ENCODE results near the gene EPS15.

EPS15 gene

DNA sequence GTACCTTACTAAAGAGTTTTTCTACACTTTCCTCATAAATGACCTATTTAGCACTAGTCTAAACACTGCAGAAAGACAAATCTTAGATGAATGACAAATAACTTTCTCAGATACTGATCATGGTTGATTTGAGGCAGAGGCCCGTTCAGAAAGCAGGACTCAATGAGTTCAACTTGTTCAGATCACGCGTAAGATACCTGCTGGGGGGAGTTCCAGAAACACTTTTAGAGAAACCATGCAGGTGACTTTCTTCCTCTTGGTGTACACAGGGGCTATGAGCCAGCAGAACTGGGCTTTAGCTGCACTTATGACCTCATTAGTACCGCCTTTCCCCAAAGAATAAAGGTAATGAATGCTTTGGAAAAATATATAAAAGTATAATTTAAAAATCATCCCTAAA lies 149.9 kb downstream of the EPS15 start:
- DNase-seq, result no peak

DNA sequence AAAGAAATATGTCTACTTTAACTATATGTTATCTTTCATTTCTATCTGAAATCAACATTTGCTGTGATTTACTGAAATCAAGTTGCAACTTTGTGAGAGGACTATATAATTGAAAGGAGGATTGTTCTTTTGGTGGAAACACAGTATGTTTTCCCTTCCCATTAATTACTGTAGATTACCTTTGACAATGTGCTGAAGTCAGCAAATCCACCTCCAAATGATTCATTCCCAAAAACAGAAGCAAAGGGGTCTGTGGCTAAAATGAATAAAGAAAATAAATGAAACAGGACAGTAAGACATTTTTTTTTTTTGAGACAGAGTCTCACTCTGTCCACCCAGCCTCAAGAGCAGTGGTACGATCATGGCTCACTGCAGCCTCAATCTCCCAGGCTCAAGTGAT lies 153.3 kb downstream of the EPS15 start:
- DNase-seq, result no peak

DNA sequence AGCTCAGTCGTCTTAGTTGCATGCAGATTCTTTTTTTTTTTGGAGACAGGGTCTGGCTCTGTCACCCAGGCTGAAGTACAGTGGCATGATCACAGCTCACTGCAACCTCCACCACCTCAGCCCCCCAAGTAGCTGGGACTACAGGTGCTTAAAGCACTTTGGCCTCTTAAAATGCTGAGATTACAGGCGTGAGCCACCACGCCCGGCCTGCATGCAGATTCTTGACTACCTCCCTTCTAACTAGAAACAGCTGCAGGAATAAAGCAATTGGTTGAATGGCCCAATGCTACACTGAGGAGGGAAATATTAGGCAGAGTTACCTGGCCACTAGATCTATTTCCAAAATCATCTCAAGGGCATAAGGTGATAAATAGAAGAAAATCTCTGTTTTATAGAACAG lies 159.2 kb downstream of the EPS15 start:
- no peak for DNase-seq

DNA sequence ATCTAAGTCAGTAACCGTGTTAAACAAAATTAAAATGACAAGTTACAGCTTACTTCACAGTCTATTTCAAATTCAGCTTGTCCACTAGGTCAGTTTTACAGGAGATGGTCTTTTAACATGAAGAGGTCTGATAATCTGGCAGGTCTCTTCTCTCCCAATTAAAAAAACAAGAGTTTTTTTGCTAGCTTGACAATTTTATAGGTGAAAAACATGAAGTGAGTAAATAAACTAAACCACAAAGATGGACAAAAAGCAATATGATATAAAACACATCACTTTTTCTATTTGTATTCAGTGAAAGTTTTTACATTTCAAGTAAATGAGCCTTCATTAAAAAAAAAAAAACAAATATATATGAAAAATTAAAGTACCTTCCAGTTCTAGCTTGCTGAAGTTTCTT lies 163.7 kb downstream of the EPS15 start:
- no peak for DNase-seq

DNA sequence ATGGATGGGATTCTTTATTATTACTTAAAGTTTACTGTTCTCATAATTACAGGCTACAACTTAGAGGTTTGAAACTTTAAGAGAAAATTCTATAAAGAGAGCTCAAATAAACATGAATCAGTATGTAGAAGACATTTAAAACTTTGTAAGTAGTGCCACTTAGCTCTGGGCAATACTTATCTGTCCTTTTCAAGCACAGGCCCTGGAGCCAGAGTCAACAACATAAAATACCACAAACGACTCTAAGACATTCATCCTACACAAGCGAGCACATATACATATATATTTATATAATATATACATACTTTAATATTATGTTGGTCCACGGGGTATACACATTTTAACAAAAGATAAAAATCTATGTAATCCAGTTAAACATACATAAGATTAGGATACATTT lies 164.7 kb downstream of the EPS15 start:
- no peak for DNase-seq

DNA sequence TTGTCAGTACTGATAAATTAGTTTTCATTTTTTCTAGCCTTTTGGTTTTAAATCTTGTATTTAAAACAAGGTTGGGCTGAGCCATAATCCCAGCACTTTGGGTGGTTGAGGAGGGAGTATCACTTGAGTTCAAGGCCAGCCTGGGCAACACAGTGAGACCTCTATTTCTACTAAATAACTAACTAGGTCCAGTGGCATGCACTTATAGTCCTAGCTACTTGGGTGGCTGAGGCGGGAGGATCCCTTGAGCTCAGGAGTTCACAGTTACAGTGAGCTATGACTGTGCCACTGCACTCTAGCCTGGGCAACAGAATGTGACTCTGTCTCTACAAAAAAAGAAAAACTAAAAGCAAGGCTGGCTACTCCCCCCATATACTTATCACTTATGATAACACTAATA lies 167.2 kb downstream of the EPS15 start:
- no peak for DNase-seq

DNA sequence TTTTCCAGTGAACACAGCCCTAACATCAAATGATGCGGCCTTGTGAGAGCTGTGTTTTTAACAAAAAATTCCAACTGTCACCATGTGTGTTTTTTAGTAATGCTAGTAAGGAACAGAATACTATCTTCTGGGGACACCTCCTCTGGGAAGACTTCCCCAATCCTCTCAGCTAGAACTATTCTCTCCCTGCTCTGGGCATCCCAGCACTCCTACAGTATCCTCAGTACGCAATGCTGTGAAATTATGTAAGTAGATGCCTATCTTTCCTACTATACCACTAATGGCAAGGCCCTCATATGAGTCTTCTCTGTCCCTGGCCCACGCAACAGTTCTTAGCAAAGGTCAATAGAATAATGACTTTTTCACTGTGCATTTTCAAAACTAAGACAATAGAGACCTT lies 169.2 kb downstream of the EPS15 start:
- DNase-seq, result no peak

DNA sequence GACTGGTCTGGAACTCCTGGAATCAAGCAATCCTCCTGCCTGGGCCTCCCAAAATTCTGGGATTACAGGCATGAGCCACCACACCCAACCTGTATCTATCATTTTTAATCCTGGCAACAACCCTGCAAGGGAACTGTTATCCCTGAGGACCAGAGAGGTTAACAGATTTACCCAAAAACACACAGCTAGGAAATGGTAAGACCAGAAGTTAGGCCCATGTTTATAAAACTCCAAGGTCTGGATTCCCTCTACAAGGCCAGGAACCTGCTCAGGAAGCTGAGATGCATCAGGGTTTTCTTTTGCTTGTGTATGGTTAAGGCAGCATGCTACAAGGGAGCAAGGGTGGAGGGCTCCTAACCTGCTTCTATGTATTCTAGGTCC lies 170.9 kb downstream of the EPS15 start:
- DNase-seq, result no peak

DNA sequence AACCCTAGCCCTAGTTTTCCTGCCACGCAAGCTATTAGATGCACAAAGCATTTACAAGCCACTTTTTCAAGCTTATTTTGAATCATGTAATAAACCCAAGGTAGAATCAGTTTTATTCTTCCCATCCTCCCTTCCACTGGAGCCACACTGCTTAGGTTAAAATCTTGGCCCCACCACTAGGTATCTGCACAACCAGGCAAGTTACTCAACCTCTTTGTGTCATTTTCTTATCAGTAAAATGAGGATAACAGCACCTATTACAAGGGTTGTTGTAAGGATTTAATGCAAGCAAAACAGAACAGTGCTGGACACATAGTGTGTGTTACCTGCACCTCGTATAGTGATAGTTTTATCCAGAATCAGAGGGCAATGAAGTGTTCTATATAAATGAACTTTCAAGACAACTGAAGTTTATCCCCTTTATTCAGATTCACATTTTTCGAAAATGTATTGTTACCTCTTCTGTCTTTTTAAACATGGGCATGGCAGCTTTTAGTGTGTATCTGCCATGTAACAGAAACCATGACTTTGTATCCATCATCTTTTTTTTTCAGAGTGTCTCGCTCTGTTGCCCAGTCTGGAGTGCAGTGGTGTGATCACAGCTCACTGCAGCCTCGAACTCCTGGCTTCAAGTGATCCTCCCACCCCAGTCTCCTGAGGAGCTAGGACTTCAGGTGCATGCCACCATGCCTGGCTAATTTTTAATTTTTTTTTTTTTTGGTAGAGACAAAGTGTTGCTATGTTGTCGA lies 171.5 kb downstream of the EPS15 start:
- no peak for DNase-seq

DNA sequence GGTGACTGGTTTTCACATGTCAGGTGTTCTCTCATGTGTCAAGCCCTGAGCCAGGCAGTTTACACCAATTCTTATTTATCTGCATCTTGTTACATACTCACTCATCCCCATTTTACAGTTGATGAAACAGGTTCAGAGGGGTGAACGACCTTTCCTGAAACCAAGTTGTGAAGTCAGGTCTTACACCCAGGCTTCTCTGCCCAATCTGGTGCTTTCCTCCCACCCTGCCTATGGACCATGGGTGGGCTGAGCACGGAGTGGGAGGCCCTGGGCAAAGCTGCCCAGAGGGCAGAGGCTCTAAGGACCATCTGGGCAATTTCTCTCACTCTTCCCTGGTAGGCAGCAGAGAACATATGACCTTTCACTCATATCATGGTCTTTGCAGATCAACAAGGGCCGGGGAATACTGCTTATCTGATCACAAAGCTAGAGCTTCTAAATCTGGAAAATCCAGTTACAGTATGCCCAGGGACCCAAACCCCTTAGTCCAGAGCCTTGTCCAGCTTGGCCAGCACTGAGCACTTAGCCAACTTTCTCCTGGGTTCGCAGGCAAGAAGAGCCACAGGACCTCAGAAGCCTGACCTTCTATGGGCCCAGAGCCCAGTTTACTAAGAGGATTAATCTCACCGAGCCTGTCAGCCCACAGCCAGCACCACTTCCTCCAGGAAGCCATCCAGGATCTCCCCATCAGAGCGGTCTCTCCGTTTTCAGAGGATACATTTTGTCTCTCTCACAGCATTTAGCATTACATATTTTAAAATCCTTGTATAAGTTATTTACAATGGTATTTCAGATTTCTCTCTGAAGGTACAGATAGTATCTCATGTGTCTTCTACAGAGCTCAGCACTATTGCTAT lies 172.8 kb downstream of the EPS15 start:
- no peak for DNase-seq

DNA sequence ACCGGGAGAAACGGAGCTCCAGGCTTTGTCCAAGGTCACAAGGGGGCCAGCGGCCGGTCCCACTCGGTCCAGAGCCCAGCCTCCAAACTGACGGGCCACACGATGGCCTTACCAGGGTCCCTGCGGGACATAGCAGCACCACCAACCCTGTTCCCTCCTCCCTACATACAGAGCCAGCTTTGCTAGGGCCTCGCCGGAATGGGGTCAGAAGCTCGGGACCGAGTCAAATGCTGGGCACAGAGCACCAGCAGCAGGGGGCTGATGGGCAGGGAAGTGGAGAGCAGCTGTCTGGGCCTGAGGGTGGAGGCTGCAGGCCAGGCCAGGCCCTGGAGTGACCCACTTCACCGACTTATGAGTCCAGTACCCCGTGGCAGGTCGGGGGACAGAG lies 173.8 kb downstream of the EPS15 start:
- DNase-seq, result no peak

DNA sequence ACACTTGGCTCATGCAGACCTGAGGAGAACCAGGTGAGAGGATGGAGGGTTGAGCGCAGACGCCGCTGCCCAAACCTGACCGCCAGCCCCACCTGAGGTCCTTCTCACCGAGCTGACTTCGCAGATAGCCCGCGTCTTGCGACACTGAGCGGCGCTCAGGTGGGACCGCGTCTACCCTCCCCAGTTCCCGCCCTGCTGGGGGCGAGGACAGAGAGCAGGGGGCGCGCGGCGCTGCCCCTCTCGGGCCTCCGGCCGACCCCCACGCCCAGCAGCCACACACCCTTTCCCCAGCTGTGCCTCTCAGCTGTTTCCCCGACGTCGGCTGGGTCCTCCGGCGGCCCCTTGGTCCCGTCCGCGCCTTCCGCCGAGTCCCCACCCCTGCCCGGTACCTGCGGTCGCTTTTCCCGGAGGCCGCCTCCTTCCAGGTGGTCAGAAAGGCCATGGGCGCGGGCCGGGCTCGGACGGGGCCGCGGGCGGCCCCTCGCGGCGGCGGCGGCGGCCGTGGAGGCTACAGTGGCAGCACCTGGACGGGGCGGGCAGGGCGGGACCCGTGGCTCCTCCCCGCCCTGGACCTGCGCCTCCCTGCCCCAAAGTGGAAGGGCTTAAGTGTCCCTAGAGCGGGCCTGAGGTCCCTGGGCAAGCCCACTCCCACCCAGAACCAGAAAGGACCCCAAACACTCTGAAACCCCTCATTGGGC lies 174.3 kb downstream of the EPS15 start:
- DNase-seq, result no peak

DNA sequence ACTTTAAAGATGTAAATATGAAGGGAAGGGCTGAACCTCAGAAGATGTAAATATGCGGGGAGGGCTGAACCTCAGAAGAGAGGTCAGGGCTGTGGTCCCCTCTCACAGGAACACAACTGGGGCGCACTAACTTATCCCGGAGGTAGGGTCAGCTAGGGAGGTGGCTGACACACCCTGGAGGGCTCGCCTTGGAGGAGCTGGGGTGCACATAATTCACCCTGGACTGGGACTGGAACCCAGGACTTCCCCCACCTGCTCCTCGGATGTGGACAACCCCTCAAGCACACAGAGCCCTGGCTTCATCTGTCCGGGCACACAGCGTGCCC lies 174.8 kb downstream of the EPS15 start:
- DNase-seq, result no peak

DNA sequence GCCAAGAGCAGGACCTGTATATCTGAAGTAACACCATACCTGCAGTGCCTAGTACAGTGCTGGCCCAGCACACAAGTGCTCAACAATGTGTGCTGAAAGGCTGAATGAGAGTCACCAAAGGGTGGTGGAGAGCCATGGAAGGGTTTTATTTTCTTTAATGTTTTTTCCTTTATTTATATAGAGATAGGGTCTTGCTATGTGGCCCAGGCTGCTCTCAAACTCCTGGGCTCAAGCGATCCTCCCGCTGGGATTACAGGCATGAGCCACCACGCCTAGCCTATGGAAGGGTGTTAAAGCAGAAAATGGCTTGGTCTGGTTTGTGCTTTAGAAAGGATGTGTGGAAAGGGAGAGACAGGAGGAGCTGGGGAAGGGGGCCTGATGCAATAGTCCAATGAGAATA lies 175.4 kb downstream of the EPS15 start:
- no peak for DNase-seq

DNA sequence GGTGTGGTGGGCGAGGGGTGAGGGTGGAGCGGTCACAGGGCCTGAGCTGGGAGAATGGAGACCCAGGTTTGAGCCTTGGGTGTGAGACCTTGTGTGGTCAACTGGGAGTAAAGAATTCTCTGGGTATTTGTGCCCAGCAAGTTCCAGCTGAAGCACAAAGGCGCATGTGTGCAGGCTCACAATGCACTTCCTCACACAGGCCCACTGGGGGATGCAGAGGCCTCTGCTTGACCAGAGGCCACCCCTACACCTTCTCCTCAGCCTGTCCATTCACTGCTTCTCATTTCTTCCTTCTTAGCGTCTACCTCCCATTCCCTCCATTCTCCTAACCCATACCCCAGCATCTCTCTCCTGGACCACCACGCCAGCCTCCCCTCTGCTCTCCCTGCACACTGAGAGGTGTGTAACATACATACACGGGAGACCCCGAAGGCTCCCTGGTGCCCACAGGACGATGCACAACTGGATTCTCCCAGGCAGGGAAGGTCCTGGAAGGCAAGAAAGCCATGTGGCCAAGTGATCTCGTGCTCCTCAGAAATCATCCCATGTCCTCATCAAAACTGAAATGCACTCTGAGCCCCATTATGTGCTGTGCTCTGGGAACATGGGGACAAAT lies 176.4 kb downstream of the EPS15 start:
- DNase-seq, result no peak

DNA sequence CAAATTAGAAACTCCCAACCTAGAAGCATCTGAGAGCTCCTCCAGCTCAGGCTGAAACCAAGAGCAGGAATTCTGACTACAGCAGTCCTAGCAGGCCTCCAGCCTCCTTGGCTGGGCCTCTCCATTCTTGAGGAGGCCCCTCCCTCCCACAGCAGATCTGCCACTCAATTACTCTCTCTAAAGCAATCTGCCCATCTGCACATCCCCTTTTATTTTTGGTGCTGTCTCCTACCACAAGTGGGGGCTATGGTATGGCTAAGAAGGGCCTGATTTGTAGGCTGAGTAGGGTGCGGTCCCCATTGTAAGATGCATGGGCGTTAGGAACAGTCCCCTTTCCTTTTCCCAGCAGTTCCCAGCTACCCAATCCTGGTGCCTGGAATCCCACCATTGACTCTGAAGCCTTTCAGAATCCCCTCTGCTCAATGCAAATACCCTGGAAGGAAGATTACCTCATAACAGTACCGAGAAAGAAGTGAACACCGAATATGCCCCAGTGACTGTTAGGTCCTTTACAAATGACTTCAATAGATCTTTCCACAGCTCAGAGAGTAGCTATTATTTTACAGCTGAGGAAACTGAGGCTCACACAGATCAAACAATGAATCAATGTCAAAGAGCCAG lies 177.1 kb downstream of the EPS15 start:
- no peak for DNase-seq

DNA sequence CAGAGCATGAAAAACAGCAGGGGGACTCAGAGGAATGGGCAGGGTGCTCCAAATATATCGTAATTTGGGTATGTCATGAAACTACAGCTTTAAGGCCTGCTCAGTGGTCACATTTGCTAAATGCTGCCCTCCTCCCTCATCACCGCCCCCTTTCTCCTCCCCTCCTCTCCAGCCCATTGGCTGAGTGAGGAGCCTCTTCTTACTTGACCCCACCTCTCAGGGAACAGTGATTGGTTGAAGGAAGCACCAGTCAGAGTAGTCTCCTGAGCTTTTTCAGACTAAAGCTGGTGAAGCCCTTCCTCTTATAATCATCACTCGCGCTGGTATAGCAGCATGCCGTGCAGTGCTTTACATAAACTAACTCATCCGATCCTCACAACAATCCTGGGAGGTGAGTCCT lies 178.7 kb downstream of the EPS15 start:
- DNase-seq, result no peak

DNA sequence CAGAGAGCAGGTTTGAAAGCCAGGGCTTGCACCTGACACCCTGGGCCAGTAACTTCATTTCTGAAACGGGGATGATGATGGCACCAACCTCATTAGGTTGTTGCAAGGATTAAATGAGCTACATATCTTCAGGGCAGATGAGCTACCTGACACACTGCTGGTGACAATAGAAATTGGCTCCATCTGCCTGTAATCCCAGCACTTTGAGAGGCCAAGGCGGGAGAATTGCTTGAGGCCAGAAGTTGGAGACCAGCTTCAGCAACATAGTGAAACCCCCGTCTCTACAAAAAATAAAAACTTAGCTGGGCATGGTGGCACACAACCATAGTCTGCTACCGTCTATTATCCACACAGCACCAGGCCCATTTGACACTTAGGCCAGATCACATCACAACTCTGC lies 182.4 kb downstream of the EPS15 start:
- DNase-seq, result no peak

DNA sequence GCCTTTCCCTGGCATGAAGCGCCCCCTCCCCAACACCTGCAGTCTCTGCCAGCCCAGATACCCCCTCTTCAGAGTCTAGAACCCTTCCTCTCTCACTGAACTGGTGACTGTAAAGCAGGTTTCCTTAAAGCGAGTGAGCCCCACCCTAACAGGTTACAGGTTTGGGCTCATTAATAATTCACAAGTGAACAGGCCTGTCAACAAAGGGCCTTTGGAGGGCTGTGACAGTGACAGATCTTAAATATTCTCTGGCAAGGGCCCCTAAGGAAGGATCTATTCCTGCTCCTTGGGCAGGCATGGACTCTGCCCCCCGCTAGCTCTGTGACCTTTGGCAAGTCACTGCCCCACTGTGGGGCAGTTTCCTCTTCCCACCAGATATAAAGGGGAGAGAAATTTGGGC lies 183.1 kb downstream of the EPS15 start:
- no peak for DNase-seq

DNA sequence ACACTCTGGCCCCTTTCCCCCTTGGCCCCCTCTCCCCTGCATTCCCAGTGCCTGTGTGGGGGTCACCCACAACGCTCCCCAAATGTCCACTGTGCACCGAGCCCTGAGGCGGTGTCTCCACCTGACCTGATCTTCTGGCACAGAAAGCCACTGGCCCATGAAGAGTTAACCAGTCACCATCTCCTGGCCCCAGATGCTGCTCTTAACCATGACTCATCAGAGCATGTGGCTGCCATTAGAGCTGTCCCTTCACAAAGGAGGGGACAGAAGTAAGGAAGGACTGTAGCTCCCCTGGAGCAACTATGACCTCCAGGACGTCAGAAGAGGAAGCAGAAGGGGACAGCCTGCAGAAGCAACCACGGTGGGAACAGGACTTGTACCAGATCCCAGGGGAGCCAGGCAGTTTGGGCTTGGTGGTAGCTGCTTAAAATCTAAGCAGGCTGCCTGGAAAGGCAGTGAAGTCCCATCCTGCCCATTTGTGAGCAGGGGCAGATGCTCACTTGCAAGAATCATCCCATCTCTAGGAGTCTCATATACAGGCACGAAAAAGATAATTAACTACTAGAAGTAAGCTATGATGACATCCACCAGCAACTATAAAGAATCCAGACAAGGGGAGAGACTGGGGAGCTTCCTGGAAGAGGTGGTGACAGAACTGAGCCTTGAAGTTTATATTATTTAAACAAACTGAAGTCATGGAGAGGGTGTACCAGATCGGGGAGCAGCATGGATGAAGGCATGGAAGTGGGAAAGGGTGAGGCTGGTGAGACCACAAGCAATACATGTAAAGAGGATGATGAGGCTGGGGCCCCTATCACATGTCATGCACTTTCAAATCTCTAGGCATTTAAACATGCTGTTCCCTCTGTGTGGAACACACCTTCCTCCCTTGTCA lies 187.6 kb downstream of the EPS15 start:
- DNase-seq, result no peak

DNA sequence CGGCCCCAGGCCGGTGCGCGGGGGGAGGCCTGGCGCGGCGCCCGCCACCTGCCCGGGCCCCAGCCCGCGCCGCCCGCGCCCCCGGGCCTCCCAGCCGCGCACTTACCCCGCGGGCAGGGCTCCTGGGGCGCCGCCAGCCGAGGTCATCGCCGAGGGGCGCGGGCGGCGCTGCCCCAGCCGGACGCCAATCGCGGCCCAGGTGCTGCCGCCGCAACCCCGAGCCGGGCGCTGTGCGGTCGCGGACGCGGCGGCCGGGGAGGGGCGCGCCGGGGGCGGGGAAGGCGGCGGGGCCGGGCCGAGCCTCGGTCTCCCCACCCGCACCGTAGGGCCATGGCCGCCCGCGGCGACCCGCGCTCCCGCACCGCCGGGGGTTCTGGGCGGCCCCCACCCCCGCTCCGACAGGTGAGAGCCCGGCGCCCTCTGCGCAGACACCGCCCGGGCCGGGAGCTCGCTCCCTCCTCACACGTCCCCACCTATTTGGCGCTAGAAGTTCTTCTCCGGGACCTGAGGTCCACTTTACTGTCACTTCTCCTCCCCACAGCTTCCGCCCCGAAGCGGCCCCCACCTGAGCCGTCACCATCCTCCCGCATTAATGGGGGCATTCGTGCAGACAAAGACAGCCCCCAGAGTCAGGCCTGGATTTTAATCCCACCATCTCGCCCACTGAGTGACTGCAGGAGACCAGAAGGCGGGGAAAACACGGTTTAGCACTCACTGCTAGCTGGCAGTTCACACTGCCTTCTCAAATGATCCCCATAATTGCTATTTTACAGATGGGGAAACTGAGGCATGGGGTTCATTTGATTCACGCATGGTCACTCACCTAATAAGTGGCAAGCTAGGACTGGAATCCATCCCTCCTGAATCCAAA lies 188.5 kb downstream of the EPS15 start, which contains the start of gene TTC39A:
TTC39A (minus strand) TSS at position 232 of the 871 bp plus-strand sequence; CDS start at position 147, 85 bp downstream.
- no peak for DNase-seq
